ENCODE measurements around the gene ASCC3. TPM values are rescaled to one million over a fixed set of nuclear protein-coding genes. Genes with fewer than 3 reads are reported as not detected.

The ASCC3 gene
- polyA plus RNA-seq, 4 donors: 19.0 to 27.4 (median 22.1) TPM

GRCh38 chr6:100469101-100469859 is 411.8 kb downstream of the ASCC3 start:
- DNase-seq (ENCODE audit: low read depth in 4 of 4, low spot score in 2 of 4): no peak

- no peak for DNase-seq (ENCODE audit: low read depth in 4 of 4, low spot score in 2 of 4)
Measured at GRCh38 chr6:100468016-100468622, 413.0 kb downstream of the ASCC3 start.

- no peak for DNase-seq (ENCODE audit: low read depth in 4 of 4, low spot score in 2 of 4)
Measured at GRCh38 chr6:100467129-100468015, 413.8 kb downstream of the ASCC3 start.

- no peak for DNase-seq (ENCODE audit: low read depth in 4 of 4, low spot score in 2 of 4)
Measured at GRCh38 chr6:100466410-100467128, 414.6 kb downstream of the ASCC3 start.

GRCh38 chr6:100465701-100466409 is 415.3 kb downstream of the ASCC3 start:
- DNase-seq (ENCODE audit: low read depth in 4 of 4, low spot score in 2 of 4): no peak

GRCh38 chr6:100464903-100465700 is 416.0 kb downstream of the ASCC3 start, which contains the start of gene SIM1:
SIM1 (minus strand) TSS chr6:100464921; CDS start chr6:100463468, 1,453 bp downstream.
- DNase-seq (ENCODE audit: low read depth in 4 of 4, low spot score in 2 of 4): no peak

GRCh38 chr6:100464162-100464851 is 416.8 kb downstream of the ASCC3 start:
- DNase-seq (ENCODE audit: low read depth in 4 of 4, low spot score in 2 of 4): no peak

GRCh38 chr6:100463630-100464161 is 417.4 kb downstream of the ASCC3 start:
- no peak for DNase-seq (ENCODE audit: low read depth in 4 of 4, low spot score in 2 of 4)

- no peak for DNase-seq (ENCODE audit: low read depth in 4 of 4, low spot score in 2 of 4)
Measured at GRCh38 chr6:100462706-100463629, 418.2 kb downstream of the ASCC3 start.

- DNase-seq (ENCODE audit: low read depth in 4 of 4, low spot score in 2 of 4): no peak
Measured at GRCh38 chr6:100461917-100462705, 419.0 kb downstream of the ASCC3 start.

GRCh38 chr6:100461278-100461916 is 419.7 kb downstream of the ASCC3 start:
- DNase-seq (ENCODE audit: low read depth in 4 of 4, low spot score in 2 of 4): no peak

- DNase-seq (ENCODE audit: low read depth in 4 of 4, low spot score in 2 of 4): no peak
Measured at GRCh38 chr6:100460650-100461204, 420.4 kb downstream of the ASCC3 start.

GRCh38 chr6:100459592-100460184 is 421.4 kb downstream of the ASCC3 start:
- no peak for DNase-seq (ENCODE audit: low read depth in 4 of 4, low spot score in 2 of 4)

GRCh38 chr6:100458841-100459591 is 422.1 kb downstream of the ASCC3 start:
- no peak for DNase-seq (ENCODE audit: low read depth in 4 of 4, low spot score in 2 of 4)

Measured in left renal cortex interstitium (tissue), 4 donors.